VCaP (cell line): ENCODE results near the gene PRKCE.

Experiments used
- H3K27ac ChIP-seq: fragments of 450-650 bp; 2 replicates; pipeline ENCODE4 v1.5.1; 2017
- CTCF ChIP-seq: fragments of 450-650 bp; conservative IDR thresholded peaks from 2 replicates; pipeline ENCODE4 v1.5.1; 2017; ENCODE audit warnings: mild to moderate bottlenecking, moderate library complexity

Gene PRKCE

GRCh38 chr2:45954233-45954850 lies 302.9 kb downstream of the PRKCE start:
- no peak for TF ChIP-seq CTCF
- no peak overlapping the region for H3K27ac ChIP-seq

DNA sequence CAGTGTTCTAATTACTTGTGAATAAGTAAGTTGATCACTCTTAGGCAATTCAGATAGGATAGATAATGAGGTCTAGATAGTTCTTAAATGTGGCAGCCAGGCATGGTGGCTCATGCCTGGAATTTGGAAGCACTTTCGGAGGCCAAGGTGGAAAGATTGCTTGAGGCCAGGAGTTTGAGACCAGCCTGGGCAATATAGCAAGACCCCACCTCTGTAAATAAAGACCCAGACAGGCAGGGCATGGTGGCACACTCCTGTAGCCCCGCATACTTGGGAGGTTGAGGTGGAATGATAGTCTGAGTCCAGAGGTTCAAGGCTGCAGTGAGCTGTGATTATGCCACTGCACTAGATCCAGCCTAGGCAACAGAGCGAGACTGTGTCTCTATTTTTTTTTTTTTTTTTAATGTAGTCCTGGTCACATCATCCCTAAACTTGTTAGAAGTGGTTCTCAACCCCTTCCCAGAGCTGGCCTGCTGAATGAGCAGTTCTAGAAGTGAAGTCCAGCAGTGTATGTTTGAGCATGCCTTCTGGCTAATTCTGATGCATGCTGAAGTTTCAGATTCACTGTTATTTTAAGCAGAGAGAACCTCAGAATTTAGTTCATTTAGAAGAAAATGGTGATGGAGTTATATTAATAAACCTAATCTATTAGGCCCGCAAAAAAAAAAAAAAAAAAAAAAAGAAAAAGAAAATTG lies 306.2 kb downstream of the PRKCE start:
- no peak overlapping the region for H3K27ac ChIP-seq
- TF ChIP-seq CTCF, result no peak

DNA sequence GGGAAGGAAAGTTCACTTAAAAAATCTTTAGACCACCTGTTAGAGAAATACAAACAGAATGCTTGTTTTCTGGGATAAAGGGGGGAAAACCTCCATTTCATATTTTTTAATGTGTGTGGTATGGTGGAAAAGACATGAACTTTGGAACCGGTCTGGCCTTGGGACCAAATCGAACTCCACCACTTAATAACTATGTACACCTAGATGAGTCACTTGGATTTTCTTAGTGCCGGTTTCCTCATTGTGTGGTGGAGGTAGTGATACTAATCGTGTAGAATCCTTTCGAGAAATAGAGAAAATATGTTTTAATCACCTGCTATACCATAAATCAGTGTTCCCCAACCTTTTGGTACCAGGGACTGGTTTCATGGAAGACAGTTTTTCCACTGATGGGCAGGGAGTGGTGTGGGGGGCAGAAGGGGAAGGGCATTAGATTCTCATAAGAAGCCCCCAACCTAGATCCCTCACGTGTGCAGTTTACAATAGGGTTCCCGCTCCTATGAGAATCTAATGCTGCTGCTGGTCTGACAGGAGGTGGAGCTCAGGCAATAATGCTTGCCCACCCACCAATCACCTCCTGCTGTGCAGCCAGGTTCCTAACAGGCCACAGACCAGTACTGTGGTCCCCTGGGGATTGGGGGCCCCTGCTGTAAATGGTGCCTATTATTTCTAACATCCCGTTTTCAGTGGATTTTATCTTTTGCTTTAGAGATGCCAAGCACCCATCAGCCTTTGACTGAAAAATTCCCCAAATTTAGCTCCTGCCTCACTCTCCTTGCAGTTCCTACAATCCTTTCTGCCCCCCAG lies 308.8 kb downstream of the PRKCE start:
- H3K27ac ChIP-seq, result no peak overlapping the region
- TF ChIP-seq CTCF, result no peak

DNA sequence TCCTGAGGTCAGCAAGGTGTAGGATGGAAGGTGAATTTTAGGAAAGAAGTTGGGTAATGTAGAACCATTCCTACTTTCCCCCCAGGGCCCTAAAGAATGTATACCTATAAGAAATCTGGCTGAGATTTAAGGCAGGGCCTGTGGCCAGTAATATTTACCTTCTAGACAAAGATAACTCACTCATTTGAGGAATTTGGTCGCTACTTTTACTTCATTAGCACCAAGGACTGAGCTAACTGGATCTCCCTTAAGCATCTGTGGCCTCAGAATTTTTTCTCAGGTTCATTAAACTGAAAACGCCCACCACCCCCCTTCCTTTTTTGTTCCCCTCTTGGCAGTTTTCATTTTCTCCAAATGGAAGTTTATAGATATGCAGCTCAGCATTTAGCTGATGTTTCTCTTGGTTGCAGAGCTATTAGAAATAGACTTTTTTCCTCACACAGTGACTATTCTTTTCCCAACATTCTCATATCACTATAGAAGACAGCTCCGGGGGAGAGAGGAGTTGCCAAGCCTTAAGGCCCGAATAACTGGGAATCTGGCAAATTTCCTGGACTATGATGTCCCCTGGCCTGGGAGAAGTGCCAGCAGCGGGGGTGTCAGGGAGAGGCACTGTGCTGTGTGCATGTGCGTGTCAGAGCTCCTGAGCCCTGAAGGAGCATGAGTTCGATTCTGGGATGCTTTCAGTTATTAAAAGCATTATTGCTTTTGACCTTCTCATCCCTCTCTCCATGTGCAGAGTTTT lies 310.9 kb downstream of the PRKCE start:
- TF ChIP-seq CTCF, result no peak
- peak overlapping the region; percentile 39 for H3K27ac ChIP-seq

- TF ChIP-seq CTCF, result no peak
- H3K27ac ChIP-seq, result peak overlapping the region; percentile 49
Measured at GRCh38 chr2:45963816-45964215, 312.3 kb downstream of the PRKCE start.

DNA sequence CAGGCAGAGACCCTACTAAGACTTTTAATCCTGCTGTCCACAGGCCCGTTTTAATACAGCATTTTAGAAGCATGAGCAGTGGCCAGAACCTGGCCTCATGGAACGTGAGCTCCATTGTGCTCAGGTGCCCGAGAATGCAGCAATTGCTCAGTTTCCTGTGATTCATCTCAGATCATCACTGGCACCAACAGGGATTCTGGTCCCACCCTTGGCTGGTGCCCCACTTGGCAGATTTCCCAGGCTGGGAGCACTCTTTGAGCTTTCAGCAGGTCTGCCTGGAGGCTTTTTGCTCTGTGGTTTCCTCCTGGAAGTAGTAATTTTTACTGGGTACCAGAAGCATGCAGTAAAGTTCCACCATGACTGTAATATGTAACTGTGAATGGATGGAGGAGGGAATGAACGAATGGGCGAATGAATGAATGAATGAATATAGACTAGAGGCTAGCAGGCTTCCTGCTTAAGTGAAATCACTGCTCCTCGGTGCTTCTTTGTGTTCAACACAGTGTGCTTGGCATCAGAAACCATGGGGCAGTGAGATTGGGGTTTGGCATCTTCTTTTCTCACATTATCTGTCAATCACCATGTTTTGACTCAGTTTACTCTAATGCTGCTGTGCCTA lies 312.9 kb downstream of the PRKCE start:
- no peak for TF ChIP-seq CTCF
- peak overlapping the region; percentile 49 for H3K27ac ChIP-seq
